OCI-LY3 (cell line): Measurements from ENCODE around the gene EIPR1.

ENCODE experiments used
- H2AFZ ChIP-seq: fragments of 200-600, 300-600 bp; shearing (Covaris generic); 2 replicates; pipeline ENCODE4 v1.6.0; 2014; ENCODE audit warnings: antibody characterized with exemption, low read depth, low read length
- H3K27ac ChIP-seq: fragments of 200-600, 300-600 bp; sonication (generic); 2 replicates; pipeline ENCODE4 v1.5.1; 2014; ENCODE audit warnings: mild to moderate bottlenecking, low read length, moderate library complexity, mixed read lengths
- H3K27me3 ChIP-seq: fragments of 200-600, 300-600 bp; sonication (generic); 2 replicates; pipeline ENCODE4 v1.6.1; 2014; ENCODE audit warnings: low read depth, low read length, mixed read lengths
- H3K36me3 ChIP-seq: fragments of 200-600, 300-600 bp; sonication (generic); replicated peaks from 2 replicates; pipeline ENCODE3; 2014; ENCODE audit warnings: low read depth, low read length, mixed read lengths
- H3K4me1 ChIP-seq: fragments of 300-600, 200-600 bp; sonication (generic); 2 replicates; pipeline ENCODE4 v1.6.1; 2014; ENCODE audit warnings: low read length, mixed read lengths
- H3K4me2 ChIP-seq: fragments of 200-600, 300-600 bp; sonication (generic); 2 replicates; pipeline ENCODE4 v1.6.1; 2014; ENCODE audit warnings: low read length, mixed read lengths
- H3K4me3 ChIP-seq: fragments of 300-600, 200-600 bp; sonication (generic); 2 replicates; pipeline ENCODE4 v1.5.1; 2014; ENCODE audit warnings: antibody characterized with exemption, mild to moderate bottlenecking, low read length, moderate library complexity
- H3K79me2 ChIP-seq: fragments of 300-600, 200-600 bp; shearing (Covaris generic); 2 replicates; pipeline ENCODE4 v1.6.1; 2014; ENCODE audit warnings: mild to moderate bottlenecking, low read length, mixed read lengths
- H3K9ac ChIP-seq: fragments of 300-600, 200-600 bp; shearing (Covaris generic); 2 replicates; pipeline ENCODE4 v1.6.0; 2014; ENCODE audit warnings: mild to moderate bottlenecking, low read length, moderate library complexity
- H3K9me3 ChIP-seq: fragments of 200-600, 300-600 bp; shearing (Covaris generic); 2 replicates; pipeline ENCODE4 v1.6.1; 2014; ENCODE audit warnings: low read length, mixed read lengths; ENCODE audit not compliant: insufficient read depth
- H4K20me1 ChIP-seq: fragments of 200-600, 300-600 bp; sonication (generic); 2 replicates; pipeline ENCODE4 v1.6.1; 2016; ENCODE audit warnings: low read length, mixed read lengths; ENCODE audit not compliant: insufficient read depth
- CTCF ChIP-seq: fragments of 200-600, 300-600 bp; sonication (generic); IDR thresholded peaks from 2 replicates; pipeline ENCODE4 v1.5.1; 2014; ENCODE audit warnings: antibody characterized with exemption, low read length, low read depth
- EZH2phosphoT487 ChIP-seq: fragments of 200-600 bp; shearing (Covaris generic); IDR thresholded peaks from 2 replicates; pipeline ENCODE4 v1.6.1; 2018; ENCODE audit warnings: antibody characterized with exemption, mixed run types, low read depth

Gene EIPR1

GRCh38 chr2:3154146-3154545 lies 223.5 kb downstream of the EIPR1 start:
- no peak overlapping the region for H2AFZ ChIP-seq
- no peak for TF ChIP-seq CTCF
- TF ChIP-seq EZH2phosphoT487: no peak
- H3K4me3 ChIP-seq: no peak overlapping the region
- H3K4me1 ChIP-seq: no peaks in the 10 kb centered on the region
- H4K20me1 ChIP-seq: no peaks in the 10 kb centered on the region
- H3K27ac ChIP-seq: no peak overlapping the region
- H3K4me2 ChIP-seq: no peak overlapping the region
- no peaks in the 10 kb centered on the region for H3K79me2 ChIP-seq
- H3K9ac ChIP-seq: no peak overlapping the region
- no peaks in the 10 kb centered on the region for H3K36me3 ChIP-seq
- H3K27me3 ChIP-seq: no peaks in the 10 kb centered on the region
- no peaks in the 10 kb centered on the region for H3K9me3 ChIP-seq

- no peaks in the 10 kb centered on the region for H3K4me1 ChIP-seq
- TF ChIP-seq EZH2phosphoT487: no peak
- no peak for TF ChIP-seq CTCF
- H3K27ac ChIP-seq: no peak overlapping the region
- H3K9me3 ChIP-seq: no peaks in the 10 kb centered on the region
- no peaks in the 10 kb centered on the region for H3K79me2 ChIP-seq
- no peaks in the 10 kb centered on the region for H3K27me3 ChIP-seq
- H3K9ac ChIP-seq: no peak overlapping the region
- no peak overlapping the region for H2AFZ ChIP-seq
- H3K4me2 ChIP-seq: no peak overlapping the region
- H3K4me3 ChIP-seq: no peak overlapping the region
- no peaks in the 10 kb centered on the region for H4K20me1 ChIP-seq
- no peaks in the 10 kb centered on the region for H3K36me3 ChIP-seq
Observed at GRCh38 chr2:3151153-3151918, 226.3 kb downstream of the EIPR1 start.

DNA sequence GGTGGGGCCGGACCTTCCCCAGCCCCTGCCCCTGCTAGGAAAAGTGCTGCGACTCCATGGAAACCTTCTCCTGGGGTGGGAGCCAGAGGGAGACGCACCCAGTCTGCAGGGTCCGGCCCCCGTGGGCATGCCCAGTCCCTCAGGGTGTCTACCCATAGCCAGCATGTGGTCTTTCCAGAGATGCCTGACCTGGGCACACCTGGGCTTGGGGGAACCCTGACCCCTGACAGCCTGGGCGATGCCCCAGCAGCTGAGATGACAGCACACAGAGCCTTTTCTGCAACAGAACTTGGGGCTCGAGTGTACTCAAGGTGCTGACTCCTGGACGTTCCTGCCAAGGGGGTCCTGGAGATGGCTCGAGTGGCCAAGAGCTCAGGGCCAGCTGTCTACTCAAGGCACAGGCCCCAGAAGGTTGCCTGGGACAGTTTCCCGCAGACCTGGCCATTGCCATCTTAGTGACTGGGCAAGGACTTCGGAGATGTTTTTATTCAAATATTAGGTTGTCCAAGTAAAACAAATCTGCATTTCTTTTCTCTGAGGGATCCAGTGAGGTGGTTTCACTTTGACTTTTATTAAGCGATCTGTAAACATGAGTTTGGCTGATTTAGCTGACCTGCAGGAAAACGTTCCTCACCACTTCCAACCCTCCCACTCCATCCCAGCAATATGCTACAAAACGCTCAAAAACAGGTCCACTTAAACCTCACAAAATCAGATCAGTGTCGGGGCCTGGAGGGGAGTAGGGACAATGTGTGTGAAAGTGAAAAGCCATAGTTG lies 228.0 kb downstream of the EIPR1 start:
- no peaks in the 10 kb centered on the region for H3K36me3 ChIP-seq
- no peak overlapping the region for H3K4me2 ChIP-seq
- no peaks in the 10 kb centered on the region for H4K20me1 ChIP-seq
- H3K27ac ChIP-seq: no peak overlapping the region
- H3K4me1 ChIP-seq: no peaks in the 10 kb centered on the region
- H3K79me2 ChIP-seq: no peaks in the 10 kb centered on the region
- H3K27me3 ChIP-seq: no peaks in the 10 kb centered on the region
- TF ChIP-seq EZH2phosphoT487 (no peak), CTCF (no peak)
- no peak overlapping the region for H3K9ac ChIP-seq
- H3K4me3 ChIP-seq: no peak overlapping the region
- no peaks in the 10 kb centered on the region for H3K9me3 ChIP-seq
- no peak overlapping the region for H2AFZ ChIP-seq

GRCh38 chr2:3148716-3149115 lies 228.9 kb downstream of the EIPR1 start:
- Histone ChIP-seq H3K79me2 (no peaks in the 10 kb centered on the region), H4K20me1 (no peaks in the 10 kb centered on the region), H3K36me3 (no peaks in the 10 kb centered on the region), H3K9ac (no peak overlapping the region), H3K27ac (no peak overlapping the region), H3K4me1 (no peaks in the 10 kb centered on the region), H3K9me3 (no peaks in the 10 kb centered on the region), H3K27me3 (no peaks in the 10 kb centered on the region), H3K4me2 (no peak overlapping the region), H3K4me3 (no peak overlapping the region), H2AFZ (no peak overlapping the region)
- no peak for TF ChIP-seq EZH2phosphoT487
- TF ChIP-seq CTCF: no peak
